Spleen (tissue), 11 donors: ENCODE measurements around the gene OR7A5. TPM values are rescaled to one million over a fixed set of nuclear protein-coding genes. Genes with fewer than 3 reads are reported as not detected.
"Not testable (repeated sequence)": the region's sequence is repeated elsewhere in the genome, so short reads cannot be mapped to it uniquely, and the experiment has no call there.

ENCODE experiments used
- DNase-seq: peaks from one replicate; pipeline ENCODE4 v3.0.0-alpha.2; 2020
- H3K27ac ChIP-seq, 8 donors: fragments of 200-600 bp; sonication (generic) in 7 of 8; 1 replicate in 4 of 8; 2 replicates in 4 of 8; pipeline versions ENCODE4 v1.5.0 to v1.8.0; 2016 to 2021; ENCODE audit warnings: inconsistent platforms in 4 of 8, mild to moderate bottlenecking in 4 of 8, moderate library complexity in 1 of 8
- H3K27me3 ChIP-seq, 7 donors: fragments of 200-600 bp; sonication (generic) in 6 of 7; replicated peaks in 1 of 7; 1 replicate in 4 of 7; 2 replicates in 3 of 7; pipeline versions ENCODE4 v1.5.0 to v1.8.0; 2016 to 2021; ENCODE audit warnings: inconsistent platforms in 3 of 7, mild to moderate bottlenecking in 1 of 7
- H3K36me3 ChIP-seq, 6 donors: fragments of 200-600 bp; sonication (generic) in 5 of 6; 1 replicate in 4 of 6; 2 replicates in 2 of 6; pipeline versions ENCODE4 v1.5.0 to v1.8.0; 2016 to 2021; ENCODE audit warnings: inconsistent platforms in 2 of 6
- H3K4me1 ChIP-seq, 6 donors: fragments of 200-600 bp; sonication (generic) in 5 of 6; 1 replicate in 3 of 6; 2 replicates in 3 of 6; pipeline versions ENCODE4 v1.5.0 to v1.8.0; 2016 to 2021; ENCODE audit warnings: inconsistent platforms in 3 of 6
- H3K4me3 ChIP-seq, 8 donors: fragments of 200-600 bp; sonication (generic) in 7 of 8; 1 replicate in 4 of 8; 2 replicates in 4 of 8; pipeline versions ENCODE4 v1.5.0 to v1.8.0; 2016 to 2021; ENCODE audit warnings: inconsistent platforms in 4 of 8, mild to moderate bottlenecking in 4 of 8, moderate library complexity in 2 of 8
- H3K9me3 ChIP-seq, 8 donors: fragments of 200-600 bp; sonication (generic) in 7 of 8; 1 replicate in 4 of 8; 2 replicates in 4 of 8; pipeline versions ENCODE4 v1.5.0 to v1.8.0; 2016 to 2021; ENCODE audit warnings: inconsistent platforms in 4 of 8
- CTCF ChIP-seq, 11 experiments: fragments of 200-600 bp in 7 of 11; fragments of 450-650 bp in 4 of 11; sonication (generic) in 4 of 11; IDR thresholded peaks in 8 of 11; conservative IDR thresholded peaks in 3 of 11; 1 replicate in 7 of 11; 2 replicates in 4 of 11; pipeline versions ENCODE4 v1.4.0 to v1.8.0; 2016 to 2021; ENCODE audit warnings: antibody characterized with exemption in 11 of 11, inconsistent platforms in 4 of 11, mild to moderate bottlenecking in 1 of 11
- POLR2A ChIP-seq, 3 donors: fragments of 450-650 bp; IDR thresholded peaks; one replicate each; pipeline ENCODE4 v1.5.1; 2017; ENCODE audit warnings: antibody characterized with exemption in 3 of 3, mild to moderate bottlenecking in 1 of 3
- POLR2AphosphoS5 ChIP-seq, 3 donors: sonication (generic); formaldehyde crosslinking; IDR thresholded peaks; one replicate each; pipeline ENCODE4 v1.5.1; 2017; ENCODE audit warnings: antibody characterized with exemption in 3 of 3
- WGBS, 5 donors: extraction: QIAGEN DNeasy Blood & Tissue Kit in 3 of 5; methylation state at CpG; one replicate each; pipeline versions ENCODE4 v1.1.5 to v1.1.7; 2013 to 2018; 5-methylcytosine and 5-hydroxymethylcytosine counted together
- intact Hi-C: fragments of 100-400 bp; cut with DNase I; formaldehyde crosslinking; loops from one replicate; pipeline ENCODE4 v1.15.0; 2023; ENCODE audit warnings: low total_unique reads
- polyA plus RNA-seq, 3 donors: library from polyadenylated mRNA; stranded (reverse); fragments of 200-250 nt; gene quantifications; one replicate each; pipeline ENCODE4 v1.2.1, GENCODE V29; 2013
- total RNA-seq, 7 donors: library from RNA; depleted of rRNA in 3 of 7; stranded (reverse); fragments of >200 nt in 3 of 7; fragmentation: NEBNext Ultra II Directional in 4 of 7; extraction: Animal tissue kit (Norgen Biotek cat#: 25700) in 4 of 7; gene quantifications; one replicate each; pipeline versions ENCODE4 v1.1.0 to v1.2.1, GENCODE V29; 2016 to 2021
- donor health status: healthy with polysubstance abuse.
- donor health status: DM: no; HTN: no; CAD: no; lungs with moderate emphysema.
- donor health status: DM: no; HTN: no; CAD: no.
- donor health status: Bipolar disorder and iron deficiency.
- donor health status: healthy.
- donor health status: DM: no; HTN: no; CAD: no.
- donor health status: DM: yes; HTN: yes; CAD: no.

The OR7A5 gene
- total and polyA plus RNA-seq, 10 donors, result not detected

DNA sequence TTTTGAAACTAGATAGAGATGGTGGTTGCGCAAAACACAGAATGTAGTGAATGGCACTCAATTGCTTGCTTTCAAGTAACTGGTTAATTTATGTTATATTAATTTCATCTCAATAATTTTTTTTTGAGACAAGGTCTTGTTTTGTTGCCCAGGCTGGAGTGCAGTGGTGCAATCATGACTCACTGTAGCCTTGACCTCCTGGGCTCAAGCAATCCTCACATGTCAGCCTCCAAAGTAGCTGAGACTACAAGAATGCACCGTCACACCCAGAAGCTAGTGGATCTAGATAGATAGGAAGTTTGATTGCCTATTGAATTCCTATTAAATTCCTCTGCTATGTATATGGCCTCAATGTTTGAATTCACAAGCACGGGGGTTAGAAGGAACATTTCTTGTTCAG is 30.2 kb downstream of the OR7A5 start:
- no peak overlapping the region for H3K27ac ChIP-seq
- WGBS, 5 donors, result 78 to 88% (median 83%) methylated on average over 3 of the region's 3 CpGs

DNA sequence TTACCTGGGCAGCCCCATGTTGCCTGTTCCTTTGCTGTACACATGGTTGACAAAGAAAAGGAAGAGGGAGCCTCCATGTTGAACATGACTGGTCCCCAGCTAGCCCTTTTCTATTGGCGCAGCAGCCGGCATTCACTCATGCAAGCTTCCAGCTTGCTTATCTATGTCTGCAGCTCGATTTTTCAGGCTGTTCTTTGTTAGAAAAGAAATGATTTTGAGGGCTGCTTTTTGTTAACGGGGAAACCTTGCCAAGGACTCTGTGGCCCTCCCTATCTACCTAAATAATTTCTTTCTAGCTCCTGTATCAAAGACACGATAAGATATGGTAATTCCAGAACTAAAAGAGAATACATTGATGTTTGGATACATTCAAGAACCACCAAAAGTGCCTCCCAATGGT is 36.2 kb downstream of the OR7A5 start:
- DNase-seq, result no peak
- Histone ChIP-seq H3K27me3 (peaks cover 0 to 14% (median 0%) of the 10 kb centered on the region in 7 donors), H3K27ac (no peak overlapping the region), H3K9me3 (no peaks in the 10 kb centered on the region), H3K36me3 (no peaks in the 10 kb centered on the region), H3K4me3 (no peak overlapping the region), H3K4me1 (peaks cover 0 to 8% (median 0%) of the 10 kb centered on the region in 6 donors)
- 76 to 84% (median 78%) methylated on average over 5 of the region's 5 CpGs for WGBS, 5 donors
- intact Hi-C loops, result no loop called here
- TF ChIP-seq CTCF (IDR thresholded peaks at IDR 0.05 in 8 of 11, conservative IDR thresholded peaks at IDR 0.05 in 3 of 11), result no peak
- no peak for TF ChIP-seq POLR2AphosphoS5 (IDR thresholded peaks at IDR 0.05)
- TF ChIP-seq POLR2A (IDR thresholded peaks at IDR 0.05), result no peak

More for the DNA sequence above, 30.2 kb downstream of the OR7A5 start:
- H3K4me1 ChIP-seq, result peaks cover 0 to 2% (median 0%) of the 10 kb centered on the region in 6 donors
- H3K36me3 ChIP-seq, result no peaks in the 10 kb centered on the region
- intact Hi-C loops, result no loop called here
- no peak overlapping the region for H3K4me3 ChIP-seq
- no peak for DNase-seq
- no peaks in the 10 kb centered on the region for H3K27me3 ChIP-seq
- TF ChIP-seq POLR2AphosphoS5 (IDR thresholded peaks at IDR 0.05) (no peak), POLR2A (IDR thresholded peaks at IDR 0.05) (no peak), CTCF (IDR thresholded peaks at IDR 0.05 in 8 of 11, conservative IDR thresholded peaks at IDR 0.05 in 3 of 11) (no peak)
- no peaks in the 10 kb centered on the region for H3K9me3 ChIP-seq

GRCh38 chr19:14796021-14796420 is 39.0 kb downstream of the OR7A5 start:
- no peaks in the 10 kb centered on the region for H3K9me3 ChIP-seq
- peaks cover 0 to 14% (median 0%) of the 10 kb centered on the region in 7 donors for H3K27me3 ChIP-seq
- 90 to 97% (median 95%) methylated on average over 11 of the region's 11 CpGs for WGBS, 5 donors
- H3K4me3 ChIP-seq, result no peak overlapping the region
- H3K27ac ChIP-seq, result no peak overlapping the region
- TF ChIP-seq POLR2A (IDR thresholded peaks at IDR 0.05), result no peak
- TF ChIP-seq CTCF (IDR thresholded peaks at IDR 0.05 in 8 of 11, conservative IDR thresholded peaks at IDR 0.05 in 3 of 11), result no peak
- TF ChIP-seq POLR2AphosphoS5 (IDR thresholded peaks at IDR 0.05), result no peak
- no peaks in the 10 kb centered on the region for H3K36me3 ChIP-seq
- peaks cover 0 to 8% (median 0%) of the 10 kb centered on the region in 6 donors for H3K4me1 ChIP-seq
- intact Hi-C loops, result no loop called here
- DNase-seq, result no peak

DNA sequence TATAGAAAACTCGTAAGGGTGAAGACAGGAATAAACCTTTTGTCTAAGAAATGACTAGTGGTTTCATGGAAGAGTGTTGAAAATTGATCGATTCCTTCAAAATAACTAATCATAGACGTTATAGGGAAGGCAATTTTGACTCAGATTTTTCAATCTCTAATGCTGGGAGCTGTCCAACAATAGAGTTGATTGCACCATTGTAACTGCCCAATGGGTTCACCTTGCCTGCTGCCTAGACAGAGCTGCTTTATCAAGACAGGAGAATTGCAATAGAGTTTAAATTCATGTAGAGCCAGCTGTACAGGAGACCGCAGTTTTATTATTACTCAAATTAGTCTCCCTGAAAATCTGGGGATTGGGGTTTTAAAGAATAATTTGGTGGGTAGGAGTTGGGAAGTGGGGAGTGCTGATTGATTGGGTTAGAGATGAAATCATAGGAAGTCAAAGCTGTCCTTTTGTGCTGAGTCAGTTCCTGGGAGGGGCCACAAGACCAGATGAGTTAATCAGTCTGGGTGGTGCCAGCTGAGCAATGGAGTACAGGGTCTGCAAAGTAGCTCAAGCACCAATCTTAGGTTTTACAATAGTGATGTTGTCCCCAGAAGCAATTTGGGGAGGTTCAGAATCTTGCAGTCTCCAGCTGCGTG is 39.8 kb downstream of the OR7A5 start:
- H3K36me3 ChIP-seq, result no peaks in the 10 kb centered on the region
- TF ChIP-seq CTCF (IDR thresholded peaks at IDR 0.05 in 8 of 11, conservative IDR thresholded peaks at IDR 0.05 in 3 of 11) (no peak), POLR2A (IDR thresholded peaks at IDR 0.05) (no peak), POLR2AphosphoS5 (IDR thresholded peaks at IDR 0.05) (no peak)
- 73 to 92% (median 84%) methylated on average over 5 of the region's 5 CpGs for WGBS, 5 donors
- H3K4me3 ChIP-seq, result no peak overlapping the region
- no peaks in the 10 kb centered on the region for H3K9me3 ChIP-seq
- no peak overlapping the region for H3K27ac ChIP-seq
- DNase-seq, result no peak
- H3K4me1 ChIP-seq, result peaks cover 0 to 8% (median 0%) of the 10 kb centered on the region in 6 donors
- intact Hi-C loops, result no loop called here
- H3K27me3 ChIP-seq, result peaks cover 0 to 14% (median 0%) of the 10 kb centered on the region in 7 donors

GRCh38 chr19:14792250-14792649 is 42.7 kb downstream of the OR7A5 start:
- H3K4me3 ChIP-seq, intact Hi-C loops, H3K27ac ChIP-seq: not testable (repeated sequence)

More at GRCh38 chr19:14792250-14792649, 42.7 kb downstream of the OR7A5 start:
- not testable (repeated sequence) for H3K9me3 ChIP-seq, DNase-seq, H3K27me3 ChIP-seq, H3K36me3 ChIP-seq
- 79 to 92% (median 85%) methylated on average over 6 of the region's 6 CpGs for WGBS, 5 donors
- peaks cover 0 to 13% (median 3%) of the 10 kb centered on the region in 6 donors for H3K4me1 ChIP-seq
